HG03565 (cell line): ENCODE results near the gene KRTAP10-6.
"Not testable (repeated sequence)": the region's sequence is repeated elsewhere in the genome, so short reads cannot be mapped to it uniquely, and the experiment has no call there.

Experiments
- ATAC-seq: cut with Tn5 transposase; IDR thresholded peaks from one replicate; pipeline ENCODE4 v1.9.1; 2021; ENCODE audit warnings: mild to moderate bottlenecking, moderate library complexity; ENCODE audit not compliant: unreplicated experiment

Gene KRTAP10-6

DNA sequence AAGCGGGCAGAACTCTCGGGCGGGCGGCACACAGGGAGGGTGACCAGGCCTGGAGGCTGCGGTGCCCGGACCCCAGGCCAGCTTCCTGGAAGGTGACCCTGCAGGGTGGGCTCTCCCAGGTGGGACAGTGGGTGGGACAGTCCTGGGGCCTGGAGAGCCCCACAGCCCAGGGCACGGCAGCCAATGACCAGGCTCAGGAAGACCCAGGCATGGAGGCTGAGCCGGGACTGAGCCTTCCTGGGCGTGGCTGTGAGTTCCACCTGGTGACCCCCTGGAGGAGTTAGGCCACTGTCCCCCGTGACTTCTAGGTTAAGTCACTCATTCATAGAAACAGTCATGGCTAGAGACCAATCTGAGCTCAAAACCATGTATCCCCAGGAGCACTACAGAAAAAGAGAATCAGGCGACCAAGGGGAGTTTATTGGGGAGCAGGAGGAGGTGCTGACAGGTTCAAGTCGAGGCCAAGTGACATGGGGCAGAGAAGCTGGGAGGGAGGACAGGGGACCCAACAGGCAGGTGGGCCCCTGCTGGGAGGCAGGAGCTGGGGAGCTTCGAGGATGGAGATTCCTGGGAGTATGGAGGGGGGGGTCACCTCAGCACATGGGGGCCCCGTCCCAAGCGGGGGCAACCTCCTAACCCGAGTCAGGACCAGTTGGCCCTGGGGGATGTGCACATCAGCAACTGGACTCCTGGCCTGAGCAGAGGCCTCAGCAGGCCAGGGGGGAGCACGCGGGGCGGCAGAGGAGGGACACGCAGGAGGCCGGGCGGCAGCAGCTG is 13.1 kb downstream of the KRTAP10-6 start:
- ATAC-seq: no peak

DNA sequence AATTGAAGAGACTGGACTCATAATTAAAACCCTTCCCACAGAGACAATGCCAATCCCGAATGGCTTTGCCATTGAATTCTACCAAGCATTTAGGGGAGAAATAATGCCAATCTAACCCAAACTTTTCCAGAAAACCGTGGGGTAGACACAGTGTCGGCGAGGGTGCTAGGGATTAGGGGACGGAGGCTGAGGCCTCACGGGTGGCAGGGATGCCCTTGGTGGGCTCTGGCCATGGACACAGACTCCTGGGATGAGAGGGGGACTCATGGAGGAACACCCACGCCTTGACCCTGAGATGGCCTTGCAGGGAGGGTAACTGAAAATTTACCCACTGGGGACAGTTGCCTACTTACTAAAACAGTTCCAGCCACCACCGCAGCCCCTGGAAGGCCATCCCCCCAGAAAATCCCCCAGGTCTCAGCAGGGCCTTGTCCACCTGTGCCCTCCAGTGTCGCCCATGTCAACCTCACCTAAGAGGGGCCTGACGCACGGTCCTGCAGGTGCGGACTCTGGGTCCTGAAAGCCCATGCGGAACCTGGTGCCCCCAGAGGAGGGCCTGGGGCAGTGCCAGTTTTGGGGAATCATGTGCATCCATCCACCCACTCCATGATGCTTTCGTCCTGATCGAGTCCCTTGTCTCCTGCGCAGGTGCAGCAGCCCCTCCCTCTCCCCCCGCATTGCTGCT is 13.8 kb downstream of the KRTAP10-6 start:
- ATAC-seq: no peak

DNA sequence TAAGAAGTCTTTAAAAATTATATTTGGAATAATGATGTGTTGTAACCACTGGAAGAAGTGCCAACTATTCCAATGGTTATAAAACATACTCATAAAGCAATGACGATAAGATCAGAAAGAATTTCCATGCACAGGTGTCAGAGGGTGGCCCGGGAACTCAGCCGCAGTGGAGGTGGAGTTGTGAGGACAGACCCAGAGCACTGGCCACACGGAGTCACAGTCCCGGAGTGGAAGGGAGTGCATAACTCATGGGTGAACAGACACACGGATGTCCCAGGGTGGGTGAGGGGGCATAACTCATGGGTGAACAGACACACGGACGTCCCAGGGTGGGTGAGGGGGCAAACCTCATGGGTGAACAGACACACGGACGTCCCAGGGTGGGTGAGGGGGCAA is 16.3 kb downstream of the KRTAP10-6 start:
- no peak for ATAC-seq

DNA sequence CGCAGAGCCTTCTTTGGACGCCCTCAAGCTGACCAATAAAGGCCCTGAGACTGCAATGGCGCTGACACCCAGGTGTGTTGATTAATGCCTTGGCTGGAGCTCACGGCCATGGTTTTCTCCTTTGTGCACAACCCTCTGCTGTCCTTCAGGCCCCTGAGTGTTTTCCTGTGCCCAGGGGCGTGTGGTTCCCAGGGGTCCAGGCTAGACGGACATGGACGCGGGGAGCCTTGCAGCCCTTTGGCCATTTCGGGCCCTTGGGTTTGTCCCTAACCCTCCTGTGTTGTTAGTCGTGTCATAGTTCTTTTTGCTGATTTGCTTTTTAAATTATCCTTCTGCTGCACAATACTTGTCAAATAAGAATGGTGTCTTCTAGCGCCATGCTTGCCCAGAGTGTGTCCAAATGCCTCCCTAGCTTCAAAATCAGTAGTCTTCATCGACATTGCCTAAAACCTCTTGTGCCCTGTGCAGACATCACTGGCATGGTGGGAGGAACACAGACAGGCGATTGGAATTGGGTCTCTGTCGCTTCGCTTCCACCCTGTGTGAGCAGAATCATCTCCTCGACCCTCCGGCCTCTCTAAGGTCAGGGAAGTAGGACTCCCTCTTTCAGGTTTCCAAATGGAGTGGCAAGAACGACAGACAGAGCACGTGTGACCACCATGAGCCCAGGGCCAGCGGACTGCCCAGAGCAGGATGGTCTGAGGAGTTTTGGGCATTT is 16.8 kb downstream of the KRTAP10-6 start:
- ATAC-seq: no peak

DNA sequence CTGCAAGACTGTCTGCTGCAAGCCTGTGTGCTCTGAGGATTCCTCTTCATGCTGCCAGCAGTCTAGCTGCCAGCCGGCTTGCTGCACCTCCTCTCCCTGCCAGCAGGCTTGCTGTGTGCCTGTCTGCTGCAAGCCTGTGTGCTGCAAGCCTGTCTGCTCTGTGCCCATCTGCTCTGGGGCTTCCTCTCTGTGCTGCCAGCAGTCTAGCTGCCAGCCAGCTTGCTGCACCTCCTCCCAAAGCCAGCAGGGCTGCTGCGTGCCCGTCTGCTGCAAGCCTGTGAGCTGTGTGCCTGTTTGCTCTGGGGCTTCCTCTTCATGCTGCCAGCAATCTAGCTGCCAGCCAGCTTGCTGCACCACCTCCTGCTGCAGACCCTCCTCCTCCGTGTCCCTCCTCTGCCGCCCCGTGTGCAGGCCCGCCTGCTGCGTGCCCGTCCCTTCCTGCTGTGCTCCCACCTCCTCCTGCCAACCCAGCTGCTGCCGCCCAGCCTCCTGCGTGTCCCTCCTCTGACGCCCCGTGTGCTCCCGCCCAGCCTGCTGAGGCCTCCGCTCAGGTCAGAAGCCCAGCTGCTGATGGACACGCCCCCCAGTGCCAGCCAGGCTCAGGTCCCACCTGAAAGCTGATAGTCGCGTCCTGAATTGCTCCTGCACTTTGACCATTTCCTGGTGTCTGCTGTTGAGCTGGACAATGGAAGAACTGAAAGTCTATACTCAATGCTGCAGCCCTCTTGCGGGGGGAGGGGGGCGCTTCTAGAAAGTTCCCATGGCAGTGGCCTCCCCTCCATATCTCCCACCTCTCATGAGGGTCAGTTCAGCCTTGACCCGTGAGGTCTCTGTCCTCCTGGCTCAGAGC is 17.6 kb downstream of the KRTAP10-6 start:
- no peak for ATAC-seq

DNA sequence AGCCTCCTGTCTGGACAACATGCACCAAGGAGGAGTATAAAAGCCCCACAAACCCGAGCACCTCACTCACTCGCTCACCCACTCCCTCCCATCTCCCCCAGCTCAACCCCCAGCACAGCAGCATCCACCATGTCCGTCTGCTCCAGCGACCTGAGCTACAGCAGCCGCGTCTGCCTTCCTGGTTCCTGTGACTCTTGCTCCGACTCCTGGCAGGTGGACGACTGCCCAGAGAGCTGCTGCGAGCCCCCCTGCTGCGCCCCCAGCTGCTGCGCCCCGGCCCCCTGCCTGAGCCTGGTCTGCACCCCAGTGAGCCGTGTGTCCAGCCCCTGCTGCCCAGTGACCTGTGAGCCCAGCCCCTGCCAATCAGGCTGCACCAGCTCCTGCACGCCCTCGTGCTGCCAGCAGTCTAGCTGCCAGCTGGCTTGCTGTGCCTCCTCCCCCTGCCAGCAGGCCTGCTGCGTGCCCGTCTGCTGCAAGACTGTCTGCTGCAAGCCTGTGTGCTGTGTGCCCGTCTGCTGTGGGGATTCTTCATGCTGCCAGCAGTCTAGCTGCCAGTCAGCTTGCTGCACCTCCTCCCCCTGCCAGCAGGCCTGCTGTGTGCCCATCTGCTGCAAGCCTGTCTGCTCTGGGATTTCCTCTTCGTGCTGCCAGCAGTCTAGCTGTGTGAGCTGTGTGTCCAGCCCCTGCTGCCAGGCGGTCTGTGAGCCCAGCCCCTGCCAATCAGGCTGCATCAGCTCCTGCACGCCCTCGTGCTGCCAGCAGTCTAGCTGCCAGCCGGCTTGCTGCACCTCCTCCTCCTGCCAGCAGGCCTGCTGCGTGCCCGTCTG is 18.5 kb downstream of the KRTAP10-6 start, which contains the start of gene KRTAP10-4:
KRTAP10-4 (plus strand) TSS at position 100 of the 827 bp plus-strand sequence; CDS start at position 130, 30 bp downstream.
- ATAC-seq: not testable (repeated sequence)

DNA sequence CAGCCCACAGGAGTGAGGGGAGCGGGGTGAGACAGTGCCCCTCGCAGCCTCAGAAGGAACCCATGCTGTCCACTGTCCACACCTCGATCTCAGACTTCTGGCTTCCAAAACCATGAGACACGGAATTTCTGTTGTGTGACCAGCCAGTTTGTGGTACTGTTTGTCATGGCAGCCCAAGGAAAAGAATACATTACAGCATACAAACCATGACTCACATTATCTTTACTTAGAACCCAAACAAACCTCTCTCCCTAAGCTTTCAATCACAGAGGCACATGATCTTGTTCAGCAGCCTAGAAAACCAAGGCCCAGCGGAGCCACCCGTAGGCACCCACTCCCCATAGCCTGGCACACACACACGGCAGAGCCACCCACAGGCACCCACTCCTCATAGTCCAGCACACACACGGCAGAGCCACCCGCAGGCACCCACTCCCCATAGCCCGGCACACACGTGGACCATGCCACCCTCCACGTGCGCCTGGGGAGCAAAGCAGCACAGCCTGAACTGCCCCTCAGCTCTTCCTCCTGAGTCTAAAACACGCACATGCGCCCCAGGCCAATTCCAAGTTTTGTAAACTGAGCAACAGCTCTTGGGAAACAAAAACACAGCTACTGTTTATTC is 19.2 kb downstream of the KRTAP10-6 start:
- ATAC-seq: no peak

DNA sequence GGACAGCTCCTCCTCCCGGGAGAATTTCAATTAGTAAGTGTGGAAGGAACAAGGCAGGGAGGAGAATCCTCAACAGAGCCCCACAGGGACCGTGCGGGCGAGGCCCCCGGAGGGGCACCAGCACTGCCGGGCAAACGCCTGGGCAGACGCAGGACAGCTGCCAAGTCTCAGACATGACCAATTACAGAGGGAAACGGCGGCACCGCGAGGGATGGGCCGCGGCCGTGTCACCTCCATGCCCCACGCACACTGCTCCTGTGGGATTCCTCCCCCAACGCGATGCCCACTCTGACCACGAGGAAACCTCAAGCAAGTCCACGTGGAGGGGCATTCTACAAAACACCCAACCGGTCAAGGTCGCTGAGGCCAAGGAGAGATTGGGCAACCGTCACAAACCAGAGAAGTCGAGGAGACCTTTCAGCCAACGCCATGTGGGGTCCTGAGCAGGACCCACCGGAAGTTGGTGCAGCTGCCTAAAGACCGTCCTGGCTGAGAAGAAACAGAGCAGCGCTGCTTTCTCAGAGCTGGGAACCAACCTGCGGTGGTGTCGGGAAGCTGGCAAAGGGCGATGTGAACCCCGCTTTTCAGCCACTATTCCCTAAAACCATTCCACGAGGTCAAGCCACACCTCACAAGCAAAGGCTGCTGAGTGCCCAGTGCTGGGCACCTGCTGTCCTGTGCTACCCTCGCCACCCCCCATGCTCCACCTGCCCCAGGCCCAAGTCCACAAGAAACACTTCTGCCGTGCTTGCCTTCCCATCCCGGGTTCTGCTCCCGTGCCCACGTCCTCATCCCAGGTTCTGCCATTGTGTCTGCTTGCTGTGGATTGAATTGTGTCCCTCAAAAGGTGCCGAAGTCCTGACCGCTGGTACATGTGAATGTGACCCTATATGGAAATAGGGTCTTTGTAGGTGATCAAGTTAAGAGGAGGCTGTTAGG is 20.2 kb downstream of the KRTAP10-6 start:
- no peak for ATAC-seq

DNA sequence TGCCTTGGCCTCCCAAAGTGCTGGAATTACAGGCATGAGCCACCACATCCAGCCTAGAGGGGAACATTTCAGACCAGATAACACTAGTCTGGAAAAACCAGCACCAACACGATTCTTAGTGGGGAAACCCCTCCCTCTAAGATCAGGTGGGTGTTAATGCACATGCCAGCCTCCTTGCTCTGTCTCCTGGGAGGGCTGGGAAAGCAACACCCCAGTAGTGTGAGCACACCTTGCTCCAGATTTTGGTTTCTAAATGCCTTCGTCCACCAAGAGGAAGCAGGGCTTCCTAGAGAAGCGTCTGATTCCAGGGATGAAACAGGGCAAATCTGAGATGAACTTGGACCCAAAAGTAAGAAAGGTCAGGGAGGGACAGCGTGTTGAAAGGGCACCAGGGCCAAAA is 21.0 kb downstream of the KRTAP10-6 start:
- no peak for ATAC-seq

DNA sequence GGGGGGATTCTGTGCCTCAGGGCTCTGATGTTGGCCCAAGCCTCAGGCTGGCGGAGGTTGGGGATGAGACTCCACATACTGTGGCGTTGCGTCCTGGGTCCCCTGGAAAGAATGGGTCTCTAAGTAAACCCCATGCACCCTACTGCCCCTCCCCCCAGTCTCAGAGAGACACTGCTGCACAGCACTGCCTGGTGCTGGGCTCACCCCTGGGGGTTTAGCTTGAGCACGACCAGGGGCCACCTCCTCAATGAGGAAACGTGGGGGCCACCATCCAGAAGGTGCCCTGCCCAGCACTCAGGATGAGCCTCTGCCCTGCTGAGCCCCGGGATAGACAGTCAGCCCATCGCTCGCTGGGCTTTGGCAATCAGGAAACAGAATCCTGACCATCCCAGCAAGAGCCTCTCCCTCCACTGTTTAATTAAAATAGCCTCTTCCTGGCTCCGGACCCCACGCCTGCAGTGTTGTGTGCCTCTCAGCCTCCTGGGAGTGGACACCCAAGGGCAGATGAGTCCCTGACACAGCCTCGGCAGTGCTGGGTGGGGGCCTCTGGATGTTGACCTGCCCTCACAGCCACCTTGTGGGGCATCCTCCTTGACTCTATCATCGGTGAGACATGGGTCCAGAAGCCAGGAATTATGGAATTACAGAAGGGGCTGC is 22.3 kb downstream of the KRTAP10-6 start:
- ATAC-seq: no peak

DNA sequence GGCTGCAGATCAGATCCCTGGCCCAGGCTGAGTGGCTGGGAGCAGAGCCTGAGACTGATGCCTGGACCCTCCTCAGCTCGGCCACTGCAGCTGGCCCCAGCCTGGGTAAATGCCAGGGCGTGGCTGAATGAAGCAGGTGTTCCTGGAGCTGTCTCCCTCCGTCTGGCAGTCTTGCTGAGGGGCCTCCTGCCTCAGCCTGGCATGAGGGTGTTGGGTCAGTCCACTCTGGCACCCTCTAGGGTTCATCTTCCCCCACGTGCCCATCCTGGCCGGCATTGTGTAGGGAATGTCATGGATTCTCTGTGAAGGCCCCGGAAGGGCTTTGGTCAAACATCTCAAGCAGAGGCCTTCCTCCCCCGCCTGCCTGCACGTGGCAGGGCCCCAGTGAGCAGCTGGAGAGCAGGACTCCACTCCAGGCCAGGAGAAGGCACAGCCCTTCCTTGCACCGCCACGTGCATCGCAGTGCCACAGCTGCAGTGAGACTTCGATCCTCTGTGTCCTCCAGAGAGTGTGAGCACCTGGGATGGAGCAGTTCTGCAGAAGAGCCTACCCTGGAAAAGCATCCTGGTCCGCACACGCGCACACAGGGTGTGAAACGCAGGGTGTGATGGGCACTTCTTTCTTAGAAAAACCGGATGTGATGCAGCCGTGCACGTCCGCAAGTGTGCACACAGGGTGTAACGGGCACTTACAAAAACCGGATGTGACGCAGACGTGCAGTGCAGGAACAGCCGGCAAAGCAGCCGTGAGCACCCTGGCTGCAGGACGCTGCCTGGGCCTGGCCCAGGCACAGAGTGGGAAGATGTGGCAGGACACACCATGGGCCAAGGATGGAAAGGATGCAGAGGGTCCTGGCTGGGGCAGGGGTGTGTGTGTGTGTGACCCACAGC is 23.4 kb downstream of the KRTAP10-6 start:
- no peak for ATAC-seq

DNA sequence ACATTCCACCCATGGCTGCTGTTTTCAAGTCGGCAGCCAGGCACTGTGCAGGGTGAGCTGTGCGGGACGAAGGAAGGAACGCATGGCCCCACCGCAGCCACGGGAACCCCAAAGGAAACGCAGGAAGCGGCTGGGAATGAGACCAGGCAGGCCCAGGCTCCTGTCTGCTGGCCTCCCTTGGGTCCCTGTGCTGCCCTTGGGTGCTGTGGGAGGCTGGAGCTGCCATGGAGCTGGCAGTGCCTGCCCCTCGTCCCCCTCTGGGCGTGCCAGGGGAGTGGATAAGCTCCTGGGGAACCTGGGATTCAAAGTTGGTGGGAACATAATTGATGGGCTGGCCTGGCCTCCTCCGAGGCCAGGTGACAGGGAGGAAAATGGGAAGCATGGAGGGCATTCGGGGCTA is 24.0 kb downstream of the KRTAP10-6 start:
- no peak for ATAC-seq

DNA sequence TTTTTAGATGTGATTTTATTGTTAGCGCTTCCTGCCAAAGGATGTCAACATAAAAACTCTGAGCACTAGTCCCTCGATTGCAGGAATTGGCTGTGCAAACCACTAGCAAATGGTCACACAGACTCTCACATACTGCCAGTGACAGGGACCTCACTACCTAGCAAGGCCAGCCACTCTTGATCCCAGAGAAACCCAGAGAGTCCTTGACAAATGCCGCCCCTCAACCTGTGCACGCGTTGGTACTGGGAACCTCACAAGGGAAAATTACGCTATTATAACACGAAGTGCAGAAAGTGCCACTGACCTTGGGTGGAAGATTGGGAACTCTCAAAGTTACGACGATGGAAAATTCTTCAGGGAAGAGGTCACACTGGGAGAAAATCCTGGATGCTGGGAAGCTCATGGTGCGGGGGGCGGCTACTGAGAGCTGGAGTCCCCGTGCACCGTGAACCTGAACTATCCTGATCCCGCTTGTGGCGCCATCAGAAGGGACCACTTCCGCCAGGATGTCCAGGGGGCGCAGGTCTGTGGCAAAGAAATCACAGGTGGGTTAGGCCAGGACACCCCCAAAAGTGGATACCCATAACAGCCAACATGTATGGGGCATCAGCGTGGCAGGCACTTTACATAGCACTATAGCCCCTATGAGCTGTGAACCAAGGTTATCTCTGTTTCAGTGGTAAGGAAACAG is 24.7 kb downstream of the KRTAP10-6 start:
- ATAC-seq: no peak

DNA sequence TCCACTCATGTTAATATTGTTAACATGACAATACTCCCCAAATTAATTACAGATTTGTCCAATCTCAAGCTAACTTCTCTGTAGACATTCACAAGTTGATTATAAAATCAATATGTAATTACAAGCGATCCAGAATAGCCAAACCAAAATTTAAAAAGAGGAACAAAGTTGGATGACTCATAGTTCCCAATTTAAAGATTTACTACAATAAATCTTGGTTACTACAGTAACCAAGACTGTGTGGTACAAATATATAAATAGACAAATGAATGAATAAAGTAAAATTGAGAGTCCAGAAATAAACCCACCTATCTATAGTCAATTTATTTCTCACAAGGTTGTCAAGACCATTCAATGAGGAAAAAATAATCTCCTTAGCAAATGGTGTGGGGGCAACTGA is 25.9 kb downstream of the KRTAP10-6 start:
- no peak for ATAC-seq

DNA sequence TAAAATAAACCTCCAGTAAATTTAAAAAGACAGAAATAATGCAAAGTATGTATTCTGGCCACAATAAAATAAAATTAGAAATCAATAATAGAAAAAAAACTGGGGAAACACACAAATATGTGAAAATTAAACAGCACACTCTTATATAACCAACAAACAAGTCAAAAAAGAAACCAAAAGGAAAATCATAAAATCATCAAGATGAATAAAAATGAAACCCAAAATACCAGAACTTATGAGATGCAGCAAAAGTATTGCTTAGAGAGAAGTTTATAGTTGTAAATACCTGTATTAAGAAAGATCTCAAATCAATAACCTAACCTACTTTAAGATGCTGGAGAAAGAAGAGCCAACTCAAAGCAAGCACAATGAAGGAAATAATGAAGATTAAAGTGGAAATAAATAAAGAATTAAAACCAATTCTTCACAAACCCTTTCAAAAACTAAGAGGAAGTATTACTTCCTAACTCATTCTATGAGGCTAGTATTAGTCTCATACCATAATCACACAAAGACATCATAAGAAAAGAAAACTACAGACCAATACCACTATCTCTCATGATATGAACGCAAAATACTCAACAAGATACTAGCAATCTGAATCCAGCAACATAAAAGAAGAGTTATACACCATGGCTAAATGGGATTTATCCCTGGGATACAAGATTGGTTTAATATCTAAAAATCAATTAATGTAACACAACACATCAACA is 27.3 kb downstream of the KRTAP10-6 start:
- ATAC-seq: no peak

DNA sequence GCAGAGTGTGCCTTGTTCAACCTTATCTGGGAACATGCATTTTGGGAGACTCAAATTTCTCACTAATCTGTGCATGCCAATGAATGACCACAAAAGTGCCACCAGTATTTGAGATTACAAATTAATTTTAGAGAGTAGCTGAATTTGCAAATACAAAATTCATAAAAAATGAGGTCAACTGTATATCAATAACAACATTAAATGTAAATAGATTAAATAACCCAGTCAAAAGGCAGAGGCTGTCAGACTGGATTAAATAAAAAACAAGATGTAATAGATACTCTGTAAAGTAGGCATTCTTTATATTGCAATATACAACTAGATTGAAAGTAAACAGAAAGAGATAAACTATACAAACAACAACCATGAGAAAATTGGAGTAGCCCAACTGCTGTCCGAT is 28.2 kb downstream of the KRTAP10-6 start:
- ATAC-seq: no peak
